Breast epithelium (tissue), 4 donors: Measurements from ENCODE around the gene CABP4. TPM values are rescaled to one million over a fixed set of nuclear protein-coding genes. Genes with fewer than 3 reads are reported as not detected.

ENCODE experiments used
- DNase-seq, 2 donors: peaks; one replicate each; pipeline ENCODE4 v3.0.0-alpha.2; 2019; ENCODE audit warnings: low spot score in 2 of 2
- H3K27ac ChIP-seq, 2 donors: fragments of 200-600 bp; sonication (generic) in 1 of 2; one replicate each; pipeline ENCODE4 v1.5.1; 2016 to 2019; ENCODE audit warnings: mild to moderate bottlenecking in 1 of 2
- H3K27me3 ChIP-seq, 2 donors: fragments of 200-600 bp; sonication (generic) in 1 of 2; one replicate each; pipeline versions ENCODE4 v1.5.1 to v1.6.0; 2017 to 2019; ENCODE audit warnings: control low read depth in 1 of 2, mild to moderate bottlenecking in 1 of 2
- H3K36me3 ChIP-seq: fragments of 200-600 bp; one replicate; pipeline ENCODE4 v1.5.1; 2019
- H3K4me1 ChIP-seq, 2 donors: fragments of 200-600 bp; sonication (generic); one replicate each; pipeline ENCODE4 v1.5.1; 2016 to 2019; ENCODE audit warnings: control low read depth in 1 of 2
- H3K4me3 ChIP-seq, 3 donors: fragments of 200-600 bp; sonication (generic); 1 replicate in 2 of 3; 2 replicates in 1 of 3; pipeline ENCODE4 v1.5.1; 2016 to 2019; ENCODE audit warnings: mild to moderate bottlenecking in 3 of 3, moderate library complexity in 2 of 3
- H3K9me3 ChIP-seq, 2 donors: fragments of 200-600 bp; sonication (generic) in 1 of 2; one replicate each; pipeline ENCODE4 v1.5.1; 2016 to 2019; ENCODE audit warnings: control low read depth in 1 of 2
- CTCF ChIP-seq, 3 donors: fragments of 450-650 bp; IDR thresholded peaks; one replicate each; pipeline ENCODE4 v1.5.1; 2016 to 2017; ENCODE audit warnings: antibody characterized with exemption in 3 of 3, mild to moderate bottlenecking in 3 of 3, moderate library complexity in 3 of 3
- POLR2A ChIP-seq: fragments of 450-650 bp; IDR thresholded peaks from one replicate; pipeline ENCODE4 v1.6.1; 2016; ENCODE audit warnings: antibody characterized with exemption, mild to moderate bottlenecking, moderate library complexity
- POLR2AphosphoS5 ChIP-seq, 3 donors: sonication (generic); formaldehyde crosslinking; IDR thresholded peaks; one replicate each; pipeline ENCODE4 v1.6.1; 2017; ENCODE audit warnings: antibody characterized with exemption in 3 of 3
- intact Hi-C: fragments of 100-400 bp; cut with DNase I; formaldehyde crosslinking; loops from one replicate; pipeline ENCODE4 v1.15.1; 2023; ENCODE audit warnings: low total_unique reads
- total RNA-seq, 3 donors: library from RNA; depleted of rRNA; stranded (reverse); fragments of >200 nt; gene quantifications; one replicate each; pipeline ENCODE4 v1.1.0, GENCODE V29; 2016

The CABP4 gene
- total RNA-seq, 3 donors from 2014 or later, result 3.5 to 10.7 (median 3.9) TPM

GRCh38 chr11:67500831-67501715, 45.9 kb downstream of the CABP4 start:
- TF ChIP-seq CTCF (IDR thresholded peaks at IDR 0.05) (no peak), POLR2A (no peak), POLR2AphosphoS5 (IDR thresholded peaks at IDR 0.05) (no peak)
- DNase-seq, result no peak
- intact Hi-C loops, result loop anchor here (10.0 kb wide), 1 partner anchor 106 kb away; the partner anchor contains the start of gene RAD9A
- H3K27me3 ChIP-seq, result no peaks in the 10 kb centered on the region
- no peak overlapping the region for H3K4me3 ChIP-seq
- no peaks in the 10 kb centered on the region for H3K36me3 ChIP-seq
- H3K4me1 ChIP-seq, result peaks cover 13 to 17% of the 10 kb centered on the region in 2 donors
- H3K27ac ChIP-seq, result no peak overlapping the region
- no peaks in the 10 kb centered on the region for H3K9me3 ChIP-seq

DNA sequence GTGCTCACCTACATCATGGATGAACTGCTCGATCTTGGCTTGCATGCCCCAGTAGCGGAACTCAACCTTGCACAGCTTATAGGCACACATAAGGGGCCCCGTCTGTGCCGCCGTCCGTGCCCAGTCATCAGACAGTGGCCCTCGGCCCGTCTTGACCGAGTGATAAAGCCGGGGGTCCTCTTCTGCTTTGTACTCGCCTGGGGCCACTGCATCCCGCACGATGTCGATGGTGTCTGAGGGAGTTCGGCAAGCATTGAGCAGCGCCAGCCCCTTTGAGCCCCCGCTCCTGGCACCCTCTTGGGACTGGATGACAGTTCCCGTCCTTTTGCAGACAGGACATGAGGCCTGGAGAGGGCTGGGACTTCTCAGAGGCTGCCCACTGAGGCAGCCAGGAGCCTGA, 46.7 kb downstream of the CABP4 start:
- Histone ChIP-seq H3K36me3 (no peaks in the 10 kb centered on the region), H3K4me3 (no peak overlapping the region), H3K27me3 (no peaks in the 10 kb centered on the region), H3K9me3 (no peaks in the 10 kb centered on the region), H3K27ac (no peak overlapping the region), H3K4me1 (peaks cover 17 to 19% of the 10 kb centered on the region in 2 donors)
- TF ChIP-seq POLR2AphosphoS5 (IDR thresholded peaks at IDR 0.05) (no peak), CTCF (IDR thresholded peaks at IDR 0.05) (no peak), POLR2A (no peak)
- no peak for DNase-seq
- intact Hi-C loops, result loop anchor here (10.0 kb wide), 1 partner anchor 107 kb away; the partner anchor contains the start of gene RAD9A

DNA sequence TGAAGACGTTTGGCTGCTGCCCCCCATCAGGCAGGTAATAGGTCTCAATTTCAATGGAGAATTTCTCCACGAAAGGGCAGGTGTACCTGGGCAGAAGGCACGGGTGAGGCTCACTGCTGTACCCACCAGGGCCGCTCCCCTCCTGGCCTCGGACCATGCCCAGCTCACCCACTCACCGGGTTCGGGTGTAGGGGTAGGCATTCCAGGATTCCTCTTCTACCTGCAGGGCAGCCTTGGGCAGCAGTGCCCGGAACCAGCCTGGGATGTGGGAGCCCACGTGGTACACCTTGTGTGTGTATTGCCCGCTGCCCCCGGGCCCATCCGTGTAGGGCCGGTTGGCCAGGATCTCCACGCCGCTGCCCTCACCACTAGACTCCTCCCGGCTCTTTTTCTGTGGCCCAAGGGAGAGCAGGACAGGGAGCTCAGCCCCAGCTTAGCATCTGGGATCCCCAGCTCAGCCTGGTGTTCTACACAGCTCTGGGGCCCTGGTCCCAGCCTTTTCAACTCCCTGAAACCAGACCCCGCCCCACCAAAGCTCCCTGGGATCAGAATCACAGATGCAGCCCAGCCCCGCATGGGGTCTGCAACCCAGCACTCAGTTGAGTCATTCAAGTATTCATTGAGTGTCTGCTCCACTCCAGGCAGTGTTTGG, 47.3 kb downstream of the CABP4 start:
- H3K36me3 ChIP-seq, result no peaks in the 10 kb centered on the region
- no peaks in the 10 kb centered on the region for H3K9me3 ChIP-seq
- H3K4me3 ChIP-seq, result no peak overlapping the region
- DNase-seq, result no peak
- peaks cover 17 to 25% of the 10 kb centered on the region in 2 donors for H3K4me1 ChIP-seq
- intact Hi-C loops, result loop anchor here (10.0 kb wide), 1 partner anchor 108 kb away; the partner anchor contains the start of gene RAD9A
- no peak for TF ChIP-seq POLR2AphosphoS5 (IDR thresholded peaks at IDR 0.05)
- TF ChIP-seq POLR2A, result no peak
- H3K27ac ChIP-seq, result no peak overlapping the region
- H3K27me3 ChIP-seq, result no peaks in the 10 kb centered on the region

- intact Hi-C loops, result loop anchor here (10.0 kb wide), 1 partner anchor 109 kb away; the partner anchor contains the start of gene RAD9A
- DNase-seq, result no peak
- Histone ChIP-seq H3K27me3 (no peaks in the 10 kb centered on the region), H3K27ac (peak overlapping the region in 1 of 2 donors; percentile 98), H3K9me3 (no peaks in the 10 kb centered on the region), H3K4me1 (peaks cover 17 to 27% of the 10 kb centered on the region in 2 donors), H3K4me3 (peak overlapping the region; percentile 59 to 70 (median 70)), H3K36me3 (no peaks in the 10 kb centered on the region)
- TF ChIP-seq POLR2A, result no peak
- no peak for TF ChIP-seq POLR2AphosphoS5 (IDR thresholded peaks at IDR 0.05)
- TF ChIP-seq CTCF (IDR thresholded peaks at IDR 0.05), result no peak
Measured at GRCh38 chr11:67503119-67504004, 48.2 kb downstream of the CABP4 start.
